ENCODE data around the gene NR2C2AP. TPM values are rescaled to one million over a fixed set of nuclear protein-coding genes. Genes with fewer than 3 reads are reported as not detected.

NR2C2AP gene
- total RNA-seq, 1 experiment from 2014 or later, result 45.3 TPM

DNA sequence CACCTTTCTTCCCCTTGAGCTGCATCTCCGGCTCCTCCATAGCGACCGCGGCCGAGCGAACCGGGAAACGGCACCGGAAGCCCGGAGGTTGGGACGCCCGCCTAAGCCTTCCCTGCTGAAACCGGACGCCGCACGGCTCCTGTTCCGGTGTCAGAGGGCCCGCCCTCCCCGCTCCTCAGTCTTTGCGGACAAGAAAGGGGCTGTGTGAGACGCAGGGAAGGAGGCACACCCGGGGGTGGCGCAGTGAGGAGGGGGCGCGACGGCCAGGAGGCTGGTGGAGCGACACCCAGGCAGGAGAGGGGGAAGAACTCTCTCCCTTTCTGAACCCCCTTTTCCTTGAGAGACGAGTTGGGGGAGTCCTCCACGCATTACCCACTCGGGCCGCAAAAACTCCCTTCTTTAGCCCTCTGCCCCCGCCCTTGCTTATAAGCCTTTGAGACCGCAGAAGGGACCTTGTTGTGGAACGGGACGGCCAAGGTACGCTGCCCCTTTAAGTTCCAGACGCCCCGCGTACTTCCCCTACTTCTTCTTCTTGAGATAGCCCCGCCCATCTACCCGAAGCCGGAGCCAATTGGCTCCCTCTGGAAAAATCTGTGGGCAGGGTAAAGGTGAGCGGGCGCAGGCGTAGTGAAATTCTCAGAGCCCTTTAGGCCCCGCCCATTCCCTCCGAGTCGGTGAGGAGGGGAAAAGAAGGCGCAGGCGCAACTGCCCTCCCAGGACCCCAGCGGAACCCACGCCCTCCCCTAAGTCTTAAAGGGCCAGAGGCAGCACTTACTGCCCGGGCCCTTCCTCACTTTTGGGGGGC lies 10.9 kb downstream of the NR2C2AP start, which contains the start of the genes BORCS8 and RFXANK:
Gene BORCS8 (minus strand): TSS at position 75 of the 805 bp plus-strand sequence. CDS start 35 bp downstream, at position 40.
Gene RFXANK (plus strand): TSS at position 181 of the 805 bp plus-strand sequence. CDS start 1,689 bp downstream, outside the sequence.
- no peaks in the 10 kb centered on the region for H3K9me3 ChIP-seq (ENCODE audit: low read depth, low read length, poor library complexity, severe bottlenecking)
- CTCF ChIA-PET, result interaction anchor here (0.6 to 0.7 kb wide), 2 partner anchors 11 to 18 kb away, joined by 3 to 13 read pairs; no protein-coding TSS in a partner anchor
- H3K27me3 ChIP-seq (replicated peaks; ENCODE audit: insufficient read depth, low read depth, low read length, poor library complexity), result no peaks in the 10 kb centered on the region
- POLR2A ChIA-PET (ENCODE audit: low non-redundant PET), result no interaction called here
- BruUV-seq (replicated peaks), result no TSS peak
- H3K4me3 ChIP-seq (ENCODE audit: low read depth, low read length, poor library complexity, severe bottlenecking), result peak within 1 kb of the TSS; percentile 98
- intact Hi-C loops (cut with micrococcal nuclease; ENCODE audit: unreplicated experiment), result no loop called here
- peaks cover 13% of the 10 kb centered on the region for H3K4me1 ChIP-seq (ENCODE audit: insufficient read depth, low read length, poor library complexity, severe bottlenecking)
- H3K36me3 ChIP-seq (ENCODE audit: insufficient read depth, low read length, poor library complexity, severe bottlenecking), result peaks cover 5% of the 10 kb centered on the region
- peak within 1 kb of the TSS; percentile 100 for H3K27ac ChIP-seq (ENCODE audit: low read depth, low read length, poor library complexity, severe bottlenecking)
- DNase-seq (ENCODE audit: low spot score), result peak; percentile 100
- TF ChIP-seq, protein P1, sequence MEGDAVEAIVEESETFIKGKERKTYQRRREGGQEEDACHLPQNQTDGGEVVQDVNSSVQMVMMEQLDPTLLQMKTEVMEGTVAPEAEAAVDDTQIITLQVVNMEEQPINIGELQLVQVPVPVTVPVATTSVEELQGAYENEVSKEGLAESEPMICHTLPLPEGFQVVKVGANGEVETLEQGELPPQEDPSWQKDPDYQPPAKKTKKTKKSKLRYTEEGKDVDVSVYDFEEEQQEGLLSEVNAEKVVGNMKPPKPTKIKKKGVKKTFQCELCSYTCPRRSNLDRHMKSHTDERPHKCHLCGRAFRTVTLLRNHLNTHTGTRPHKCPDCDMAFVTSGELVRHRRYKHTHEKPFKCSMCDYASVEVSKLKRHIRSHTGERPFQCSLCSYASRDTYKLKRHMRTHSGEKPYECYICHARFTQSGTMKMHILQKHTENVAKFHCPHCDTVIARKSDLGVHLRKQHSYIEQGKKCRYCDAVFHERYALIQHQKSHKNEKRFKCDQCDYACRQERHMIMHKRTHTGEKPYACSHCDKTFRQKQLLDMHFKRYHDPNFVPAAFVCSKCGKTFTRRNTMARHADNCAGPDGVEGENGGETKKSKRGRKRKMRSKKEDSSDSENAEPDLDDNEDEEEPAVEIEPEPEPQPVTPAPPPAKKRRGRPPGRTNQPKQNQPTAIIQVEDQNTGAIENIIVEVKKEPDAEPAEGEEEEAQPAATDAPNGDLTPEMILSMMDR (conservative IDR thresholded peaks at IDR 0.05; ENCODE audit: low read depth, low read length), result no peak
- no peak for TF ChIP-seq EZH2 (IDR thresholded peaks at IDR 0.05; ENCODE audit: borderline replicate concordance, low read depth, low read length, poor library complexity, severe bottlenecking)

DNA sequence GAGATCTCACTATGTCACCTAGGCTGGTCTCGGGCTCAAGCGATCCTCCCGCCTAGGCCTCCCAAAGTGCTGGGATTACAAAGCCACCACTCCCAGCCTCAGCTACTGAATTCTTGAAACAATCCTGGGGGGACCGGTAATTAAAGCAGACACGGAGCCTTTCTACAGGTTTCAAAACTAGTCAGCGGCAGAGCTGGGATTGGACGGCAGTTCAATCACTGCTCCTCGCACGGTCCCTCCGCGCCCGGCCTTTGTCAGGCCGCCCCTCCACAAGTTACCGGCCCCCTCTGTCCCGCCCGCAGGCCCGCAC lies 11.5 kb downstream of the NR2C2AP start:
- H3K36me3 ChIP-seq (ENCODE audit: insufficient read depth, low read length, poor library complexity, severe bottlenecking), result peaks cover 3% of the 10 kb centered on the region
- H3K27me3 ChIP-seq (replicated peaks; ENCODE audit: insufficient read depth, low read depth, low read length, poor library complexity), result no peaks in the 10 kb centered on the region
- peak overlapping the region; percentile 100 for H3K27ac ChIP-seq (ENCODE audit: low read depth, low read length, poor library complexity, severe bottlenecking)
- peaks cover 13% of the 10 kb centered on the region for H3K4me1 ChIP-seq (ENCODE audit: insufficient read depth, low read length, poor library complexity, severe bottlenecking)
- CTCF ChIA-PET, result interaction anchor here (0.6 kb wide), 2 partner anchors 12 to 299 kb away, joined by 4 to 13 read pairs; no protein-coding TSS in a partner anchor
- POLR2A ChIA-PET (ENCODE audit: low non-redundant PET), result no interaction called here
- no peaks in the 10 kb centered on the region for H3K9me3 ChIP-seq (ENCODE audit: low read depth, low read length, poor library complexity, severe bottlenecking)
- peak overlapping the region; percentile 98 for H3K4me3 ChIP-seq (ENCODE audit: low read depth, low read length, poor library complexity, severe bottlenecking)
- intact Hi-C loops (cut with micrococcal nuclease; ENCODE audit: unreplicated experiment), result no loop called here
- no TSS peak for BruUV-seq (replicated peaks)
- TF ChIP-seq, protein P1 (conservative IDR thresholded peaks at IDR 0.05; ENCODE audit: low read depth, low read length), result no peak
- TF ChIP-seq EZH2 (IDR thresholded peaks at IDR 0.05; ENCODE audit: borderline replicate concordance, low read depth, low read length, poor library complexity, severe bottlenecking), result no peak
- DNase-seq (ENCODE audit: low spot score), result no peak

DNA sequence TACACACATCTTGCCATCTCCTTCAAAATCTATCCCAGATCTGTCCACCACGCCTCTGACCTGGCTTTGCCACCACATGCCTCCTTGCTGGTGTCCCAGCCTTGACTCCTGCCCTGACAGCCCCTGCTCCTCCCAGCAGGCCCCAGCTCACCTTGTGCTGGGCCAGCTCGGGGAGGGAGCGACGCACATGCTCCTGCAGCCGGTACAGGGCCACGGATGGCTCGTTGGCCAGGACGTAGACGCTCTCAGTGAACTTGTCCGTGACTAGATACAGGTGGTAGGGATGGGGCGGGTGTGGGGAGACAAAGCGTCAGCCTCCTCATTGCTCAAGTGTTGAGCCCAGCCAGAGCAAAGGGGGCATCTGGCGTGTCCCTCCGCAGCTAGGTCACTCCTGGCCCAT lies 16.5 kb downstream of the NR2C2AP start:
- TF ChIP-seq, protein P1 (conservative IDR thresholded peaks at IDR 0.05; ENCODE audit: low read depth, low read length), result no peak
- TF ChIP-seq EZH2 (IDR thresholded peaks at IDR 0.05; ENCODE audit: borderline replicate concordance, low read depth, low read length, poor library complexity, severe bottlenecking), result no peak
- Histone ChIP-seq H3K4me3 (ENCODE audit: low read depth, low read length, poor library complexity, severe bottlenecking) (no peak overlapping the region), H3K4me1 (ENCODE audit: insufficient read depth, low read length, poor library complexity, severe bottlenecking) (no peaks in the 10 kb centered on the region), H3K27ac (ENCODE audit: low read depth, low read length, poor library complexity, severe bottlenecking) (no peak overlapping the region), H3K36me3 (ENCODE audit: insufficient read depth, low read length, poor library complexity, severe bottlenecking) (no peaks in the 10 kb centered on the region), H3K9me3 (ENCODE audit: low read depth, low read length, poor library complexity, severe bottlenecking) (no peaks in the 10 kb centered on the region), H3K27me3 (replicated peaks; ENCODE audit: insufficient read depth, low read depth, low read length, poor library complexity) (no peaks in the 10 kb centered on the region)
- POLR2A ChIA-PET (ENCODE audit: low non-redundant PET), result no interaction called here
- BruUV-seq (replicated peaks), result no TSS peak
- DNase-seq (ENCODE audit: low spot score), result no peak
- intact Hi-C loops (cut with micrococcal nuclease; ENCODE audit: unreplicated experiment), result loop anchor here (5.0 kb wide), 1 partner anchor 306 kb away; no protein-coding TSS in a partner anchor
- CTCF ChIA-PET, result no interaction called here
